Measurements from ENCODE around the gene DCC. TPM values are rescaled to one million over a fixed set of nuclear protein-coding genes. Genes with fewer than 3 reads are reported as not detected.

Gene DCC
- total RNA-seq, 1 experiment from 2014 or later = 0.39 TPM

DNA sequence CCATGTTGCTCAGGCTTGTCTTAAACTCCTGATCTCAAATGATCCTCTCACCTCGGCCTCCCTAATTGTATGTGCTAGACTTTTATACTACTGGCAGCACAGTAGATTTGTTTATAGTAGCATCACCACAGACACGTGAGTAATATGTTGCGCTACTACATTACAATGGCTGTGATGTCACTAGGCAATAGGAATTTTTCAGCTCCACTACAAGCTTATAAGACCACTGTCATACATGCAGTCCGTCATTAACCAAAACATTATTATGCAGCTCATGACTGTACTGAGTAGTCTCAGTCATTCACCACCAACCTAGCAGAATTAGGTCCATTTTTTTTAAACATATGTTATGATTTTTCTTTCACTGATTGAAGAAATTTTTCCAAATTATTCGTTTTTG lies 398.9 kb downstream of the DCC start:
- ChIA-PET POLR2A (no interaction called here), CTCF (no interaction called here)

DNA sequence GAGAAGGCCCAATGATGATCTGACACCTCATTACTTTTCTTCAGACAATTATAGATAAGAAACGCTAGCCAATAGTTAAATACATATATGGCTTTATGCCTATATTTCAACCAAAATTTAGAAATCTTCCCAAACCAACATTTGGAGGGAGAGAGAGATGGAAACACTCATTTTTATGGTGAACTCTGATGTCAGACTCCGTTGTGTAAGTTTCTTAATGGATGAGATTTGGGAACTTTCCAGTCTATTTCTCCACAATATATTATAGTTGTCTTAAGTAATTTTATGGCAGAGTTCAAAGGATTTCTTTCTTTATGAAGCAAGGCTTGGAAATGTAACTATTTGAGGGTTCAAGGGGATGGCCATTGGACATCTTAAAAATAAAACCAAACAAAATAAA lies 407.0 kb downstream of the DCC start:
- Histone ChIP-seq H3K36me3 (ENCODE audit: control insufficient read depth, insufficient read depth, low read length) (no peaks in the 10 kb centered on the region), H3K4me1 (no peaks in the 10 kb centered on the region), H3K9me3 (no peaks in the 10 kb centered on the region), H3K4me3 (ENCODE audit: low read depth, low read length) (no peak overlapping the region), H3K27me3 (replicated peaks; ENCODE audit: control insufficient read depth, insufficient read depth, low read length) (no peaks in the 10 kb centered on the region)
- CTCF ChIA-PET = no interaction called here
- no peaks in the 10 kb centered on the region for H3K9me3 Mint-ChIP-seq (ENCODE audit: unreplicated experiment)
- POLR2A ChIA-PET = no interaction called here
- no peaks in the 10 kb centered on the region for H3K4me1 Mint-ChIP-seq (ENCODE audit: low read depth, unreplicated experiment)
- H3K36me3 Mint-ChIP-seq (ENCODE audit: insufficient read depth, unreplicated experiment) = no peaks in the 10 kb centered on the region
- H3K4me3 Mint-ChIP-seq (ENCODE audit: unreplicated experiment) = no peak overlapping the region
- H3K27ac Mint-ChIP-seq (ENCODE audit: unreplicated experiment) = no peak overlapping the region
- intact Hi-C loops (cut with micrococcal nuclease; ENCODE audit: unreplicated experiment) = no loop called here
- TF ChIP-seq, protein P1, sequence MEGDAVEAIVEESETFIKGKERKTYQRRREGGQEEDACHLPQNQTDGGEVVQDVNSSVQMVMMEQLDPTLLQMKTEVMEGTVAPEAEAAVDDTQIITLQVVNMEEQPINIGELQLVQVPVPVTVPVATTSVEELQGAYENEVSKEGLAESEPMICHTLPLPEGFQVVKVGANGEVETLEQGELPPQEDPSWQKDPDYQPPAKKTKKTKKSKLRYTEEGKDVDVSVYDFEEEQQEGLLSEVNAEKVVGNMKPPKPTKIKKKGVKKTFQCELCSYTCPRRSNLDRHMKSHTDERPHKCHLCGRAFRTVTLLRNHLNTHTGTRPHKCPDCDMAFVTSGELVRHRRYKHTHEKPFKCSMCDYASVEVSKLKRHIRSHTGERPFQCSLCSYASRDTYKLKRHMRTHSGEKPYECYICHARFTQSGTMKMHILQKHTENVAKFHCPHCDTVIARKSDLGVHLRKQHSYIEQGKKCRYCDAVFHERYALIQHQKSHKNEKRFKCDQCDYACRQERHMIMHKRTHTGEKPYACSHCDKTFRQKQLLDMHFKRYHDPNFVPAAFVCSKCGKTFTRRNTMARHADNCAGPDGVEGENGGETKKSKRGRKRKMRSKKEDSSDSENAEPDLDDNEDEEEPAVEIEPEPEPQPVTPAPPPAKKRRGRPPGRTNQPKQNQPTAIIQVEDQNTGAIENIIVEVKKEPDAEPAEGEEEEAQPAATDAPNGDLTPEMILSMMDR (IDR thresholded peaks at IDR 0.05; ENCODE audit: insufficient read depth in 1 of 2, low read depth in 1 of 2, low read length in 1 of 2, severe bottlenecking in 1 of 2, unreplicated experiment in 1 of 2) = no peak
- H3K27me3 Mint-ChIP-seq (ENCODE audit: insufficient read depth, unreplicated experiment) = no peaks in the 10 kb centered on the region
- BruUV-seq (replicated peaks) = no TSS peak
- DNase-seq = no peak

More for the DNA sequence above, 398.9 kb downstream of the DCC start:
- H3K9me3 Mint-ChIP-seq (ENCODE audit: unreplicated experiment) = no peaks in the 10 kb centered on the region
- no peak overlapping the region for H3K4me3 Mint-ChIP-seq (ENCODE audit: unreplicated experiment)
- no peaks in the 10 kb centered on the region for H3K36me3 Mint-ChIP-seq (ENCODE audit: insufficient read depth, unreplicated experiment)
- Histone ChIP-seq H3K4me1 (no peaks in the 10 kb centered on the region), H3K27me3 (replicated peaks; ENCODE audit: control insufficient read depth, insufficient read depth, low read length) (no peaks in the 10 kb centered on the region), H3K4me3 (ENCODE audit: low read depth, low read length) (no peak overlapping the region), H3K36me3 (ENCODE audit: control insufficient read depth, insufficient read depth, low read length) (no peaks in the 10 kb centered on the region), H3K9me3 (no peaks in the 10 kb centered on the region)
- intact Hi-C loops (cut with micrococcal nuclease; ENCODE audit: unreplicated experiment) = no loop called here
- H3K27ac Mint-ChIP-seq (ENCODE audit: unreplicated experiment) = no peak overlapping the region
- H3K27me3 Mint-ChIP-seq (ENCODE audit: insufficient read depth, unreplicated experiment) = no peaks in the 10 kb centered on the region
- TF ChIP-seq, protein P1 (IDR thresholded peaks at IDR 0.05; ENCODE audit: insufficient read depth in 1 of 2, low read depth in 1 of 2, low read length in 1 of 2, severe bottlenecking in 1 of 2, unreplicated experiment in 1 of 2) = no peak
- DNase-seq = no peak
- no TSS peak for BruUV-seq (replicated peaks)
- H3K4me1 Mint-ChIP-seq (ENCODE audit: low read depth, unreplicated experiment) = peaks cover 6% of the 10 kb centered on the region

DNA sequence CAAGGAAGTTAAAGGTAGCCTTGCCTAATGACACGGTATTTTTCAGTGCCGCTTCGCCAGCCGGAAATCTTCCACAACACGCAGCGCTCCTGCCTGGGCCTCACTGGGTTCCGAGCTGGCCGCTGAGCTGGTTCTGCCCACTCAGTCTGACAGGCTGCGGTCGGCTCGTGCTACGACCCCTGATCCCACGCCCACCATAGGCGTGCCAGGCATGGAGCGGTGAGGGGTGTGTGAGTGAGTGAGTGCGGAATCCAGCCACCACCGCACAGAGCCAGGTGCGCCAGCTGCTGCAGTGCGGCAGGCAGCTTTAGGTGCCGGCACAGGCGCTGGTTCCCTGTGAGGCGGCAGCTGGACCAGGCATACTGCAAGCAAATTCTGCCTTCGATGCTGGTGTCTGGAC lies 407.9 kb downstream of the DCC start:
- POLR2A ChIA-PET = no interaction called here
- no TSS peak for BruUV-seq (replicated peaks)
- H3K27ac Mint-ChIP-seq (ENCODE audit: unreplicated experiment) = no peak overlapping the region
- TF ChIP-seq, protein P1 (IDR thresholded peaks at IDR 0.05; ENCODE audit: insufficient read depth in 1 of 2, low read depth in 1 of 2, low read length in 1 of 2, severe bottlenecking in 1 of 2, unreplicated experiment in 1 of 2) = no peak
- no peaks in the 10 kb centered on the region for H3K27me3 Mint-ChIP-seq (ENCODE audit: insufficient read depth, unreplicated experiment)
- intact Hi-C loops (cut with micrococcal nuclease; ENCODE audit: unreplicated experiment) = no loop called here
- Histone ChIP-seq H3K36me3 (ENCODE audit: control insufficient read depth, insufficient read depth, low read length) (no peaks in the 10 kb centered on the region), H3K4me3 (ENCODE audit: low read depth, low read length) (no peak overlapping the region), H3K9me3 (no peaks in the 10 kb centered on the region), H3K27me3 (replicated peaks; ENCODE audit: control insufficient read depth, insufficient read depth, low read length) (no peaks in the 10 kb centered on the region), H3K4me1 (no peaks in the 10 kb centered on the region)
- no peak overlapping the region for H3K4me3 Mint-ChIP-seq (ENCODE audit: unreplicated experiment)
- no peaks in the 10 kb centered on the region for H3K9me3 Mint-ChIP-seq (ENCODE audit: unreplicated experiment)
- no peaks in the 10 kb centered on the region for H3K4me1 Mint-ChIP-seq (ENCODE audit: low read depth, unreplicated experiment)
- CTCF ChIA-PET = no interaction called here
- no peak for DNase-seq
- no peaks in the 10 kb centered on the region for H3K36me3 Mint-ChIP-seq (ENCODE audit: insufficient read depth, unreplicated experiment)

Data from Caco-2 (cell line).